ENCODE measurements around the gene ADAMTS9.

ADAMTS9 gene

GRCh38 chr3:64560791-64561190 is 127.0 kb downstream of the ADAMTS9 start:
- ChIA-PET POLR2A (no interaction called here), CTCF (interaction anchor here (0.9 kb wide), 1 partner anchor 29 kb away, joined by 3 read pairs; no protein-coding TSS in a partner anchor)
- WGBS (ENCODE audit: insufficient coverage), result no CpG with 5 or more reads among the region's 2 CpGs
- Histone ChIP-seq H3K27ac (ENCODE audit: insufficient read depth in 1 of 2, low read depth in 1 of 2, low read length in 2 of 2, poor library complexity in 1 of 2, severe bottlenecking in 2 of 2) (no peak overlapping the region), H3K9me3 (ENCODE audit: control extremely low read depth in 1 of 5, control insufficient read depth in 4 of 5, insufficient read depth in 2 of 5, low read depth in 1 of 5, low read length in 4 of 5) (no peaks in the 10 kb centered on the region), H3K36me3 (ENCODE audit: control insufficient read depth in 4 of 4, insufficient read depth in 4 of 4, low read length in 3 of 4) (no peaks in the 10 kb centered on the region), H3K4me3 (ENCODE audit: control insufficient read depth in 1 of 7, extremely low read depth in 1 of 7, insufficient read depth in 4 of 7, low read depth in 2 of 7, low read length in 6 of 7) (no peak overlapping the region), H3K27me3 (replicated peaks in 2 of 5; ENCODE audit: control insufficient read depth in 4 of 5, insufficient read depth in 5 of 5, low read length in 4 of 5) (no peaks in the 10 kb centered on the region), H3K4me1 (ENCODE audit: control extremely low read depth in 1 of 4, control insufficient read depth in 4 of 4, insufficient read depth in 4 of 4, low read length in 3 of 4) (no peaks in the 10 kb centered on the region)
- no peak for DNase-seq

DNA sequence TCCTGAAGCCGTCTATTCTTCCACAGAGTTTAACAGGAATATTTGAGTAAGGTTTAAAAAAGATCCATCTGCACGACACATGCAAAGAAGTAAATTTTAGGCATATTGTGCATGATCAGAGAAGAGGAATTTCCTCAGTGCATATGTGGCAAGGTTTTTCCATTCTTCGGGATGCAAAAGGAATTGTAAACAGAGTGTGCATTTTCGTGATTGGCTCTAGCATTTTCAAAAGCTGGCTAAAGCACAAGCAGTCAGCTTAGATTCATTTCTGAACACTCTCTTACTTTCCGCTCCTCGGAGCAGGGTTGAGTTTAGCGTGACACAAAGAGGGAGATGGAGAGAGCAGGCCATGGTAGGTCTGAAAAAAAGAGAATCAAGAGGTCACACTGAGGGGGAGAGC is 128.2 kb downstream of the ADAMTS9 start:
- 97% methylated on average over 4 of the region's 7 CpGs for WGBS (ENCODE audit: insufficient coverage)
- Histone ChIP-seq H3K9me3 (ENCODE audit: control extremely low read depth in 1 of 5, control insufficient read depth in 4 of 5, insufficient read depth in 2 of 5, low read depth in 1 of 5, low read length in 4 of 5) (no peaks in the 10 kb centered on the region), H3K27me3 (replicated peaks in 2 of 5; ENCODE audit: control insufficient read depth in 4 of 5, insufficient read depth in 5 of 5, low read length in 4 of 5) (no peaks in the 10 kb centered on the region), H3K4me1 (ENCODE audit: control extremely low read depth in 1 of 4, control insufficient read depth in 4 of 4, insufficient read depth in 4 of 4, low read length in 3 of 4) (no peaks in the 10 kb centered on the region), H3K27ac (ENCODE audit: insufficient read depth in 1 of 2, low read depth in 1 of 2, low read length in 2 of 2, poor library complexity in 1 of 2, severe bottlenecking in 2 of 2) (no peak overlapping the region), H3K36me3 (ENCODE audit: control insufficient read depth in 4 of 4, insufficient read depth in 4 of 4, low read length in 3 of 4) (no peaks in the 10 kb centered on the region), H3K4me3 (ENCODE audit: control insufficient read depth in 1 of 7, extremely low read depth in 1 of 7, insufficient read depth in 4 of 7, low read depth in 2 of 7, low read length in 6 of 7) (no peak overlapping the region)
- ChIA-PET CTCF (interaction anchor here (1.2 kb wide), 1 partner anchor 26 kb away, joined by 3 read pairs; no protein-coding TSS in a partner anchor), POLR2A (no interaction called here)
- no peak for DNase-seq

GRCh38 chr3:64556046-64556445 is 131.8 kb downstream of the ADAMTS9 start:
- CTCF ChIA-PET, result interaction anchor here (1.1 kb wide), 1 partner anchor 22 kb away, joined by 3 read pairs; no protein-coding TSS in a partner anchor
- POLR2A ChIA-PET, result no interaction called here

GRCh38 chr3:64555351-64555750 is 132.4 kb downstream of the ADAMTS9 start:
- H3K9me3 ChIP-seq (ENCODE audit: control extremely low read depth in 1 of 5, control insufficient read depth in 4 of 5, insufficient read depth in 2 of 5, low read depth in 1 of 5, low read length in 4 of 5), result no peaks in the 10 kb centered on the region
- ChIA-PET POLR2A (no interaction called here), CTCF (interaction anchor here (1.2 kb wide), 1 partner anchor 9 kb away, joined by 3 read pairs; no protein-coding TSS in a partner anchor)
- no peaks in the 10 kb centered on the region for H3K27me3 ChIP-seq (replicated peaks in 2 of 5; ENCODE audit: control insufficient read depth in 4 of 5, insufficient read depth in 5 of 5, low read length in 4 of 5)
- no peak overlapping the region for H3K27ac ChIP-seq (ENCODE audit: insufficient read depth in 1 of 2, low read depth in 1 of 2, low read length in 2 of 2, poor library complexity in 1 of 2, severe bottlenecking in 2 of 2)
- H3K36me3 ChIP-seq (ENCODE audit: control insufficient read depth in 4 of 4, insufficient read depth in 4 of 4, low read length in 3 of 4), result no peaks in the 10 kb centered on the region
- no peak for DNase-seq
- H3K4me3 ChIP-seq (ENCODE audit: control insufficient read depth in 1 of 7, extremely low read depth in 1 of 7, insufficient read depth in 4 of 7, low read depth in 2 of 7, low read length in 6 of 7), result no peak overlapping the region
- 97% methylated on average over 3 of the region's 3 CpGs for WGBS (ENCODE audit: insufficient coverage)
- no peaks in the 10 kb centered on the region for H3K4me1 ChIP-seq (ENCODE audit: control extremely low read depth in 1 of 4, control insufficient read depth in 4 of 4, insufficient read depth in 4 of 4, low read length in 3 of 4)

More at GRCh38 chr3:64556046-64556445, 131.8 kb downstream of the ADAMTS9 start:
- whole genome bisulfite sequencing (ENCODE audit: insufficient coverage), result 100% methylated on average over 1 of the region's 3 CpGs
- Histone ChIP-seq H3K27ac (ENCODE audit: insufficient read depth in 1 of 2, low read depth in 1 of 2, low read length in 2 of 2, poor library complexity in 1 of 2, severe bottlenecking in 2 of 2) (no peak overlapping the region), H3K4me3 (ENCODE audit: control insufficient read depth in 1 of 7, extremely low read depth in 1 of 7, insufficient read depth in 4 of 7, low read depth in 2 of 7, low read length in 6 of 7) (no peak overlapping the region), H3K9me3 (ENCODE audit: control extremely low read depth in 1 of 5, control insufficient read depth in 4 of 5, insufficient read depth in 2 of 5, low read depth in 1 of 5, low read length in 4 of 5) (no peaks in the 10 kb centered on the region), H3K27me3 (replicated peaks in 2 of 5; ENCODE audit: control insufficient read depth in 4 of 5, insufficient read depth in 5 of 5, low read length in 4 of 5) (no peaks in the 10 kb centered on the region), H3K36me3 (ENCODE audit: control insufficient read depth in 4 of 4, insufficient read depth in 4 of 4, low read length in 3 of 4) (no peaks in the 10 kb centered on the region), H3K4me1 (ENCODE audit: control extremely low read depth in 1 of 4, control insufficient read depth in 4 of 4, insufficient read depth in 4 of 4, low read length in 3 of 4) (no peaks in the 10 kb centered on the region)
- no peak for DNase-seq

DNA sequence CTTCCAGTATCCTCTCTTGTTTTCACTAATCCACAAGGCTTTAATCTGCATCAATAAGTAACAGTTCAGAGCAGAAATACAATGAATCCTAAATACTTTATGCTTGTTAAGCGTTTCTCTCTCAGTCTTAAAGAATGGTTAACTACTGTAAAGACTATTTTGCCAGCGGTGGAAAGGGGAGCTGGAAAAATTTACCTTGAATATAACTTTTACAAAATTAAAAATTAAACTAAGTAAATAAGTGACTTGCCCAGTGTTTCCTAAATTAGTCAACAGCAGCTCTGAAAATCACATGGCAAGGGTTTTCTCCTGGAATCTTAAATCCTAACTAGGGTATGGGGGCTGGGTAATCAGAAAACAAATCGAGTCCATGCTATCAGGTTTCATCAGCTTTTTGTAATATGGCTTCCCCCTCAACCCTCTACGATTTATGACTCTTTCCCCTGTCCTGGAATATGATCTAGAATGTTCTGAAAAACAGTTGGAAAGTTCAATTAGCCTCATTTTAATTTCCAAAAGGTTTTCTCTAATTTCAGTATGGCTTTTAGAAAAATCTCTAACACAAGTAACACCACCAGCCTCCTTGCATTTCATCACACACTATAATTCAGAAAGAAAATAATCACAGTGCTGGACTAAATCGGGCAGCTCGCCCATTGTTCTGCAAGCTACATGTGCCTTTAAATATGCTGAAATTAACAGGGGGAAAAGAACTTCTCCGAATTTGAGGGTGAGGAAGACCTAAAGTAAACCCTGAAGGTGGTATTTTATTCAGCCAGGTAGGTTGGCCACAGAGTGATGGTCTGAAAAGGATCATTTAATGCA is 133.5 kb downstream of the ADAMTS9 start:
- Histone ChIP-seq H3K27me3 (replicated peaks in 2 of 5; ENCODE audit: control insufficient read depth in 4 of 5, insufficient read depth in 5 of 5, low read length in 4 of 5) (no peaks in the 10 kb centered on the region), H3K9me3 (ENCODE audit: control extremely low read depth in 1 of 5, control insufficient read depth in 4 of 5, insufficient read depth in 2 of 5, low read depth in 1 of 5, low read length in 4 of 5) (no peaks in the 10 kb centered on the region), H3K4me3 (ENCODE audit: control insufficient read depth in 1 of 7, extremely low read depth in 1 of 7, insufficient read depth in 4 of 7, low read depth in 2 of 7, low read length in 6 of 7) (no peak overlapping the region), H3K27ac (ENCODE audit: insufficient read depth in 1 of 2, low read depth in 1 of 2, low read length in 2 of 2, poor library complexity in 1 of 2, severe bottlenecking in 2 of 2) (no peak overlapping the region), H3K36me3 (ENCODE audit: control insufficient read depth in 4 of 4, insufficient read depth in 4 of 4, low read length in 3 of 4) (no peaks in the 10 kb centered on the region), H3K4me1 (ENCODE audit: control extremely low read depth in 1 of 4, control insufficient read depth in 4 of 4, insufficient read depth in 4 of 4, low read length in 3 of 4) (no peaks in the 10 kb centered on the region)
- DNase-seq, result no peak
- whole genome bisulfite sequencing (ENCODE audit: insufficient coverage), result 97% methylated on average over 5 of the region's 7 CpGs
- CTCF ChIA-PET, result interaction anchor here (1.2 kb wide), 1 partner anchor 10 kb away, joined by 3 read pairs; no protein-coding TSS in a partner anchor
- POLR2A ChIA-PET, result no interaction called here

GRCh38 chr3:64552966-64553365 is 134.8 kb downstream of the ADAMTS9 start:
- POLR2A ChIA-PET, result interaction anchor here (0.6 kb wide), 1 partner anchor 16 kb away, joined by 6 read pairs; no protein-coding TSS in a partner anchor
- CTCF ChIA-PET, result interaction anchor here (0.6 kb wide), 1 partner anchor 871 kb away, joined by 3 read pairs; no protein-coding TSS in a partner anchor
- no peak for DNase-seq
- Histone ChIP-seq H3K27ac (ENCODE audit: insufficient read depth in 1 of 2, low read depth in 1 of 2, low read length in 2 of 2, poor library complexity in 1 of 2, severe bottlenecking in 2 of 2) (no peak overlapping the region), H3K27me3 (replicated peaks in 2 of 5; ENCODE audit: control insufficient read depth in 4 of 5, insufficient read depth in 5 of 5, low read length in 4 of 5) (no peaks in the 10 kb centered on the region), H3K9me3 (ENCODE audit: control extremely low read depth in 1 of 5, control insufficient read depth in 4 of 5, insufficient read depth in 2 of 5, low read depth in 1 of 5, low read length in 4 of 5) (no peaks in the 10 kb centered on the region), H3K36me3 (ENCODE audit: control insufficient read depth in 4 of 4, insufficient read depth in 4 of 4, low read length in 3 of 4) (no peaks in the 10 kb centered on the region), H3K4me1 (ENCODE audit: control extremely low read depth in 1 of 4, control insufficient read depth in 4 of 4, insufficient read depth in 4 of 4, low read length in 3 of 4) (no peaks in the 10 kb centered on the region), H3K4me3 (ENCODE audit: control insufficient read depth in 1 of 7, extremely low read depth in 1 of 7, insufficient read depth in 4 of 7, low read depth in 2 of 7, low read length in 6 of 7) (no peak overlapping the region)
- 30% methylated on average over 1 of the region's 2 CpGs for WGBS (ENCODE audit: insufficient coverage)

- no peak for DNase-seq
- Histone ChIP-seq H3K9me3 (ENCODE audit: control extremely low read depth in 1 of 5, control insufficient read depth in 4 of 5, insufficient read depth in 2 of 5, low read depth in 1 of 5, low read length in 4 of 5) (no peaks in the 10 kb centered on the region), H3K4me3 (ENCODE audit: control insufficient read depth in 1 of 7, extremely low read depth in 1 of 7, insufficient read depth in 4 of 7, low read depth in 2 of 7, low read length in 6 of 7) (no peak overlapping the region), H3K36me3 (ENCODE audit: control insufficient read depth in 4 of 4, insufficient read depth in 4 of 4, low read length in 3 of 4) (no peaks in the 10 kb centered on the region), H3K4me1 (ENCODE audit: control extremely low read depth in 1 of 4, control insufficient read depth in 4 of 4, insufficient read depth in 4 of 4, low read length in 3 of 4) (no peaks in the 10 kb centered on the region), H3K27me3 (replicated peaks in 2 of 5; ENCODE audit: control insufficient read depth in 4 of 5, insufficient read depth in 5 of 5, low read length in 4 of 5) (no peaks in the 10 kb centered on the region), H3K27ac (ENCODE audit: insufficient read depth in 1 of 2, low read depth in 1 of 2, low read length in 2 of 2, poor library complexity in 1 of 2, severe bottlenecking in 2 of 2) (no peak overlapping the region)
- WGBS (ENCODE audit: insufficient coverage), result 100% methylated on average over 1 of the region's 2 CpGs
- ChIA-PET POLR2A (interaction anchor here (0.6 kb wide), 1 partner anchor 17 kb away, joined by 6 read pairs; no protein-coding TSS in a partner anchor), CTCF (interaction anchor here (2.1 kb wide), 1 partner anchor 19 kb away, joined by 8 read pairs; no protein-coding TSS in a partner anchor)
Measured at GRCh38 chr3:64552160-64552559, 135.6 kb downstream of the ADAMTS9 start.

Measured in common myeloid progenitor, CD34-positive (primary cell).